ENCODE measurements around the gene UBE2U.
"Not testable (repeated sequence)": the region's sequence is repeated elsewhere in the genome, so short reads cannot be mapped to it uniquely, and the experiment has no call there.

Gene UBE2U

GRCh38 chr1:64241069-64241468, 37.6 kb downstream of the UBE2U start:
- no peak for FAIRE-seq

DNA sequence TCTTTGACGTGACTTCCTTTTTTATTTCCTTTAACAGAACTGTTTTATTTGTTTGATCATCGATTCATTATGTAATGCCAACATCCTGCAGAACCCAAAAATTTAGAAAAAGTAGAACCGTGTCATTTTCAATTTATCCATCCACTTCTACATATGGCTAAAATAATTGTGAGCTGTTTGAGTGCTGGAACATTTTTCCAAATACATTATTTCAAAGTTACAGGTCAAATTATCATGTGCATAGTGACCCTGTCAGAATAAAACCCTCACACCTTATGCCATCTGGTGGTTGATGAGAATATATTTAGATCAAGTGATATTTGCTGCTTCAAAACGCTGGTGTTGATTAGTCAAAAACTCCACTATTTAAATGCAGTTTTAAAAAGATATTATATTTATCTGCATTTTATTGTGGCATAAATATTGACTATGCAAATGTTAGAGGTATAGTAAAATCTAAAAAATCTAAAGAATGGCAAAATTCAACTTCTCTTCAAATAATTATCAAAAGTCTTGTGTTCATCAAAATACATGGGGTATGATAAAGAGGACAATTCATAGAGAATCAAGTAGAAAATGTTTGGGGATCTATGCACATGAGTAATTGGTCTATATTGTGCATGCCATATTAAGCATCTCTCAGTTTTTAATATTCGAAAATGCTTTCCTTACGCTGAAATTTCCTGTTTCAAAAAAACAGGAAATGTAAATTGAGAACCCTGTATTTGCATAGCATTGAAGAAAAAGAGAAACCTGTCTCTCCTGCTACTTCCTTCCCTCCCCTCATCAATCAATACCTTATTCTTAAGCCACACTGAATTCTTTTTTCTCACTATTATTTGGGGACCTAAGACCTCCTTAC, 39.7 kb downstream of the UBE2U start:
- peak; percentile 48 for FAIRE-seq

- FAIRE-seq = no peak
These were observed 40.3 kb downstream of the UBE2U start for GRCh38 chr1:64243757-64244080.

GRCh38 chr1:64245495-64245894, 42.1 kb downstream of the UBE2U start:
- no peak for FAIRE-seq

- peak; percentile 98 for FAIRE-seq
These were observed 43.0 kb downstream of the UBE2U start for GRCh38 chr1:64246294-64246917.

DNA sequence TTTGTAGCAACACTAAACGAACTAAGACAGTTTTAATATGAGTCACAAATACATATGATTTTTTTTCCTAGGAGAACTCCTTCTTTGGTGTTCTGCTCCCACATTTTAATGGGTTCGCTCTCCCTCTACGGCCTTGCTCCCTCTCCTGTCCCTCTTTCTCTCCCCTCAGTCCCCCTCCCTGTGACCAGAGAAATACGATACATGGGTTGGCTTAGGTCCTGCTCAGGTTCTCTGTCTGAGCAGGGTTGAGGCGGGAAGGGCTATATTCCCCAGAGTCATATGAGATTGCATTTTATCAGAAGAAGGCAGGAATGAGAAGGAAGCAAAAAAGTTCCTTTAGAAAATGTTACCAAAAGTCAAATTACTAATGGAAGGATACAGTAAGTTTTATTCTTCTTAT, 44.6 kb downstream of the UBE2U start:
- no peak for FAIRE-seq

DNA sequence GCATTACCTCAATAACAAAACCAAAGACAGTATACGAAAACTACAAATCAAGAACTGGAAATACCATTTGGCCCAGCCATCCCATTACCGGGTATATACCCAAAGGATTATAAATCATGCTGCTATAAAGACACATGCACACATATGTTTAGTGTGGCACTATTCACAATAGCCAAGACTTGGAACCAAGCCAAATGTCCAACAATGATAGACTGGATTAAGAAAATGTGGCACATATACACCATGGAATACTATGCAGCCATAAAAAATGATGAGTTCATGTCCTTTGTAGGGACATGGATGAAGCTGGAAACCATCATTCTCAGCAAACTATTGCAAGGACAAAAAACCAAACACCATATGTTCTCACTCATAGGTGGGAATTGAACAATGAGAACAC, 47.0 kb downstream of the UBE2U start:
- FAIRE-seq = not testable (repeated sequence)

GRCh38 chr1:64251971-64252370, 48.5 kb downstream of the UBE2U start:
- FAIRE-seq = no peak

GRCh38 chr1:64257233-64257632, 53.8 kb downstream of the UBE2U start:
- not testable (repeated sequence) for FAIRE-seq

- FAIRE-seq = not testable (repeated sequence)
These were observed 55.0 kb downstream of the UBE2U start for GRCh38 chr1:64258444-64258843.

- no peak for FAIRE-seq
These were observed 59.9 kb downstream of the UBE2U start for GRCh38 chr1:64263335-64263734.

- FAIRE-seq = no peak
These were observed 60.4 kb downstream of the UBE2U start for GRCh38 chr1:64263856-64264255.

DNA sequence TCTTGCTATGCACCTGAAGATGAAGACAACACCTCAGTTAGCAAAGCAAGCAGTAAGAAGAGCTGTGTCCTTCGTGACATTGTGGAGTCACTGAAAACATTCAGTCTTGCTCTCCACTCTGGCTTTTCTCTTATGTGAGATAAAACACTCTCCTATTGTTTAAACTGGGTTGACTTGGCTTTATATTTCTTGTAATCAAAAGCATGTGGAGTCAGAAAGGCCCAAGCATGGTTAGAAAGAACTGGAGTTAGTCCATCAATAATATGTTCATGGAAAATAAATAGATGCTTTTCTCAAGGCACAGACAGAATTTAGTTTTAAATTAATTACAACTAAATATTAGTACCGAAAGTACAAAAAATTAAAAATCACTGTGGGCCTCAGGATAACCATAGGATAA, 61.7 kb downstream of the UBE2U start:
- FAIRE-seq = no peak

GRCh38 chr1:64266991-64267390, 63.6 kb downstream of the UBE2U start:
- no peak for FAIRE-seq

GRCh38 chr1:64268653-64269557, 65.5 kb downstream of the UBE2U start:
- peak; percentile 93 for FAIRE-seq

GRCh38 chr1:64269558-64269884, 66.1 kb downstream of the UBE2U start:
- FAIRE-seq = no peak

GRCh38 chr1:64280001-64280400, 76.6 kb downstream of the UBE2U start:
- FAIRE-seq = no peak

DNA sequence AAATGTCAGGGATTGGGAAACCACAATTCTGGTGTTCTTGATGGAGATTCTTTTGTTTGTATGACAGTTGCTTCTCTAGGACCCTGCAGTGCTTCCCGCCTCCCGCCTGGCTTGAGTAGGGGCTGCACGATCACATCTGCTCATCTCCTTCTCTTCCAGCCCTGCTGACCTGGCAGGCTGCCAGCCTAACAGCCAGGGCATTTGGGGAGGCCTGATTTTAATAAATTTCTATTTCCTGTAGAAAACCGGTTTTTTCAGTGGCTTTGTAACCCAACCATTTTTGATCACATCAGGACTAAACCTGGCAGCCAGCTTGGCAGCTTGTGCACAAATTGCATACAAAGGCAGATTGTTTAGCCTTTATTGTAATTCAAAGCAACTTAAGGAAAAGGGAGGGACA, 78.9 kb downstream of the UBE2U start:
- FAIRE-seq = no peak

DNA sequence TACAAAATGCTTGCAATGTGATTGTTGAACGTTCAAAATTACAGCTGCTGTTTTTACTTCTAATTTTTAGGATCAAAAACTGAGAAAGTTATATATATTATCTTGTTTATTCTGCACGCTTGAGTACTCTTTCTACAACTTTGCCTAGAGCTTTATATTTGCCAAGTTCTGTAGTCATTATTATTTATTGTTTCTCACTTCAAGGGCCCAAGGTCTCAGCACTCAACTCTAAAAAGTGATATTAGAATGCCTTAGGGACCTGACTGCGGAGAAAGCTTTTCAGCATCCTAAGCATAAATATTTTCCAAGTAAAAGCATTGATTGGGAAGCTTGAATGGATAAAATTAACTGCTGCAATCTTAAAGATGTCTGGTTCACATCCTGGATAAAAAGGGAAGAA, 83.6 kb downstream of the UBE2U start:
- FAIRE-seq = no peak

GRCh38 chr1:64290420-64290819, 87.0 kb downstream of the UBE2U start:
- FAIRE-seq = no peak

- no peak for FAIRE-seq
These were observed 88.5 kb downstream of the UBE2U start for GRCh38 chr1:64291931-64292330.

DNA sequence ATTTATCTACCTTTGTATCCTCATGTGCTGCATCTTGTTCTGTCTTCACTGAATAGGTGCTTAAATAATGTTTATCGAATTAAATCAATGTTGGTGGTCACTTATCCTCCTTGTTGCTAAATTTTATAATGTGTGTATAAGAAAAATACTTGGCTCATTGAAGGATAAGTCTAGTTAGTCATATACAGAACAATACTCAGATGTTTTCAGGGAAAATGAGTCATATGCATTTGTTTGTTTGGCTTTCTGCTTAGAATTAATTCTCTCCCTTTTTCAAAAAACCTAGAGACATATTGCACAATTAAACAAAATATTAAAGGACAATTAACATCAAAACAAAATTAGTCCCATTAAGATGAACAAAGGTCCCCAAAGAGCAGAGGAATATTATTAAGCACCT, 89.0 kb downstream of the UBE2U start:
- FAIRE-seq = no peak

- FAIRE-seq = no peak
These were observed 90.4 kb downstream of the UBE2U start for GRCh38 chr1:64293820-64294219.

GRCh38 chr1:64295136-64295535, 91.7 kb downstream of the UBE2U start:
- no peak for FAIRE-seq
